ENCODE measurements around the gene PLEKHH2. TPM values are rescaled to one million over a fixed set of nuclear protein-coding genes. Genes with fewer than 3 reads are reported as not detected.

Gene PLEKHH2
- total RNA-seq, 4 donors from 2014 or later: 6.8 to 77.3 (median 11.5) TPM

- Histone ChIP-seq H3K9me3 (no peaks in the 10 kb centered on the region), H3K4me1 (no peaks in the 10 kb centered on the region), H3K27ac (no peak overlapping the region), H3K27me3 (no peaks in the 10 kb centered on the region), H3K4me3 (no peak overlapping the region), H3K36me3 (peaks cover 31% of the 10 kb centered on the region)
- no peak for DNase-seq (ENCODE audit: low spot score in 2 of 2)
- no peak for TF ChIP-seq POLR2AphosphoS5 (IDR thresholded peaks at IDR 0.05)
- TF ChIP-seq EP300 (IDR thresholded peaks at IDR 0.05): no peak
- TF ChIP-seq POLR2A (IDR thresholded peaks at IDR 0.05): no peak
- TF ChIP-seq CTCF (IDR thresholded peaks at IDR 0.05): no peak
- WGBS: 82% methylated on average over 4 of the region's 4 CpGs
Observed at GRCh38 chr2:43798300-43798699, 161.2 kb downstream of the PLEKHH2 start.

DNA sequence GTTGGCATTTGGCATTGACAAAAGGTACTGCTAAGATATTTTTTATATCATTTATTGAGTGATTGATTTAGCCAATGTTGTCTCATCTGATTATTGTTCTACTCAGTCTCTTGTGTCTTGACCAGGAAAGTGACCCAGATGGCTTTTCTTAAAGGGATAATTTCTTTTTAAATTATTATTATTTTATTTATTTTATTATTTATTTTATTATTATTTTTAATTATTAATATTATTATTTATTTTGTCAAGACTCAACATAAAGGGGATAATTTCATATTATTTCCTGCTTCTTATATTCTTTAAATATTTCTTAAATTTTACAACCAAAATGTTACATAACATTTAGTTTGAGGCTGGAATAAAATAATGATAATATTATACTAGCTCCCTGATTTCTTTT is 163.8 kb downstream of the PLEKHH2 start:
- no peaks in the 10 kb centered on the region for H3K4me1 ChIP-seq
- no peak overlapping the region for H3K27ac ChIP-seq
- H3K4me3 ChIP-seq: no peak overlapping the region
- H3K36me3 ChIP-seq: peaks cover 24% of the 10 kb centered on the region
- H3K27me3 ChIP-seq: no peaks in the 10 kb centered on the region
- no peak for TF ChIP-seq POLR2A (IDR thresholded peaks at IDR 0.05)
- TF ChIP-seq CTCF (IDR thresholded peaks at IDR 0.05): no peak
- TF ChIP-seq POLR2AphosphoS5 (IDR thresholded peaks at IDR 0.05): no peak
- H3K9me3 ChIP-seq: no peaks in the 10 kb centered on the region
- no peak for DNase-seq (ENCODE audit: low spot score in 2 of 2)

- Histone ChIP-seq H3K27ac (no peak overlapping the region), H3K4me3 (no peak overlapping the region), H3K27me3 (no peaks in the 10 kb centered on the region), H3K9me3 (no peaks in the 10 kb centered on the region), H3K4me1 (no peaks in the 10 kb centered on the region), H3K36me3 (peaks cover 27% of the 10 kb centered on the region)
- WGBS: 97% methylated on average over 2 of the region's 2 CpGs
- no peak for TF ChIP-seq EP300 (IDR thresholded peaks at IDR 0.05)
- no peak for TF ChIP-seq POLR2AphosphoS5 (IDR thresholded peaks at IDR 0.05)
- TF ChIP-seq POLR2A (IDR thresholded peaks at IDR 0.05): no peak
- no peak for TF ChIP-seq CTCF (IDR thresholded peaks at IDR 0.05)
- no peak for DNase-seq (ENCODE audit: low spot score in 2 of 2)
Observed at GRCh38 chr2:43802135-43802534, 165.1 kb downstream of the PLEKHH2 start.

DNA sequence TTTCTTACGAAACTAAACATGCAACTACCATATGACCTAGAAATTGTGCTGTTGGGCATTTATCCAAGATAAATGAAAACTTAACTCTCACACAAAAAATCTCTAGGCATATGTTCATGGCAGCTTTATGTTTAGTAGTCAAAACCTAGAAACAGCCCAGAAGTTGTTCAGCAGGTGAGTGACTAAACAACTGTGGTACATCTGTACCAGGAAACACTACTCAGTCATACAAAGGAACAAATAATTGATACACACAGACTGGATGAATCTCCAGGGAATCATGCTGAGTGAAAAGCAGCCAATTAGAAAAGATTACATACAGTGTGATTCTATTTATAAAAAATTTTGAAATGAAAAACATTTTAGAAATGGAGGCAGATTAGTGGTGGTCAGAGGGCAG is 166.1 kb downstream of the PLEKHH2 start:
- H3K9me3 ChIP-seq: no peaks in the 10 kb centered on the region
- H3K4me3 ChIP-seq: no peak overlapping the region
- WGBS: 88% methylated on average over 1 of the region's 1 CpG
- no peak for DNase-seq (ENCODE audit: low spot score in 2 of 2)
- no peaks in the 10 kb centered on the region for H3K4me1 ChIP-seq
- no peak overlapping the region for H3K27ac ChIP-seq
- H3K36me3 ChIP-seq: peaks cover 23% of the 10 kb centered on the region
- TF ChIP-seq POLR2AphosphoS5 (IDR thresholded peaks at IDR 0.05): no peak
- no peaks in the 10 kb centered on the region for H3K27me3 ChIP-seq

DNA sequence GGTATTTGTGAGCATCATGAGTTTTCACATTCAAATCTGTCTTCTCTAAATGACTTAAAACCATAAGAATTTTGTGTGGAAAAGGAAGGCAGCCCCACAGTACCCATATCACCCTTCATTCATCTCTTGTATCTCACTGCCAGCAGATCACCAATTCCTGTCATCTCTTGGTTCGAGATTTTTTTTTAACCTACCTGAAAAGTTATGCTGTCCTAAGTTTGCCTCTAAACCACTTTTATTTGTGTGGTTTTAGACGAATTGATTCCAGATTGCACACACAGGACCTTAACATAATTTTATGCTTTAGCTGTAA is 169.6 kb downstream of the PLEKHH2 start:
- Histone ChIP-seq H3K27me3 (no peaks in the 10 kb centered on the region), H3K4me1 (no peaks in the 10 kb centered on the region), H3K27ac (no peak overlapping the region), H3K4me3 (no peak overlapping the region), H3K36me3 (peaks cover 49% of the 10 kb centered on the region), H3K9me3 (no peaks in the 10 kb centered on the region)
- TF ChIP-seq EP300 (IDR thresholded peaks at IDR 0.05): no peak
- no peak for TF ChIP-seq CTCF (IDR thresholded peaks at IDR 0.05)
- TF ChIP-seq POLR2A (IDR thresholded peaks at IDR 0.05): no peak
- TF ChIP-seq POLR2AphosphoS5 (IDR thresholded peaks at IDR 0.05): no peak
- 87% methylated on average over 2 of the region's 2 CpGs for WGBS
- DNase-seq (ENCODE audit: low spot score in 2 of 2): no peak

- Histone ChIP-seq H3K27me3 (no peaks in the 10 kb centered on the region), H3K4me3 (no peak overlapping the region), H3K27ac (no peak overlapping the region), H3K36me3 (peaks cover 48% of the 10 kb centered on the region), H3K9me3 (no peaks in the 10 kb centered on the region), H3K4me1 (no peaks in the 10 kb centered on the region)
- 77% methylated on average over 2 of the region's 2 CpGs for WGBS
- no peak for TF ChIP-seq POLR2AphosphoS5 (IDR thresholded peaks at IDR 0.05)
- DNase-seq (ENCODE audit: low spot score in 2 of 2): no peak
Observed at GRCh38 chr2:43810452-43810851, 173.4 kb downstream of the PLEKHH2 start.

All from suprapubic skin (tissue), 4 donors.